GM19328 (cell line): ENCODE data around the gene CACNA1C.

ENCODE experiments used
- ATAC-seq: cut with Tn5 transposase; IDR thresholded peaks from one replicate; pipeline ENCODE4 v1.9.1; 2021; ENCODE audit warnings: mild to moderate bottlenecking, moderate library complexity; ENCODE audit not compliant: unreplicated experiment

Gene CACNA1C

GRCh38 chr12:2606186-2606910 lies 553.6 kb downstream of the CACNA1C start:
- no peak for ATAC-seq

- no peak for ATAC-seq
These were observed 555.3 kb downstream of the CACNA1C start for GRCh38 chr12:2607881-2608607.

DNA sequence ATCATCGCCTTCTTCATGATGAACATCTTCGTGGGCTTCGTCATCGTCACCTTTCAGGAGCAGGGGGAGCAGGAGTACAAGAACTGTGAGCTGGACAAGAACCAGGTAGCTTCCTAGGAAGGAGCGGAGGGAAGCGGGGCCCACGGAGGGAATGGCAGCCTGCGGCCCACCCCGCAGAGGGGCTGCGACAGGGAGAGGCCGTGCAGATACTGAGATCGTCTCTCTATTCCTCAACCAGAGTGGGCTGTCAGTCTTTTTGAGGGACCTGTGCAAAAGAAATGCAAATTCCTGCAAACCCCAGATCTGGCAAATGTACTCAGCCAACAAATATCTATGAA lies 555.8 kb downstream of the CACNA1C start:
- ATAC-seq: no peak

DNA sequence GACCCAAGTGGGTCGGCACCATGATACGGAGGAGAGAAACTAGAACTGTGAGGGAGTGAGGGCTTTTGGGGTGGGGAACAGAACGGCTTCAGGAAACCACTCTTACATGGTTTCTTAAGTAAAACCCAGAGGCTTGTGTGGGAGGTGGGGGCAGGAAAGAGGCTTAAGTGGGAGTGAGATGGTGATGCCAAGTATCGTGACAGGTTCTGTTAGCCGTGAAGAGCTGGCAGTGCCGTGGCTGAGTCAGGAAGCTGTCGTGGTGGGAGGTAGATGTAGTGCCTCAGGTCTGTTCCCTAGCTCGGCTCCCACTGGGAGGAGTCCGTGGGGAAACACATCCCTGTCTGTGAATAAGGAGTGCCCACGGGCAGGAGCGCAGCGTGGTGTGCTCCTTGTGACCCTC lies 556.2 kb downstream of the CACNA1C start:
- no peak for ATAC-seq

- no peak for ATAC-seq
These were observed 557.6 kb downstream of the CACNA1C start for GRCh38 chr12:2610358-2610757.

GRCh38 chr12:2613326-2614073 lies 560.7 kb downstream of the CACNA1C start:
- ATAC-seq: no peak

DNA sequence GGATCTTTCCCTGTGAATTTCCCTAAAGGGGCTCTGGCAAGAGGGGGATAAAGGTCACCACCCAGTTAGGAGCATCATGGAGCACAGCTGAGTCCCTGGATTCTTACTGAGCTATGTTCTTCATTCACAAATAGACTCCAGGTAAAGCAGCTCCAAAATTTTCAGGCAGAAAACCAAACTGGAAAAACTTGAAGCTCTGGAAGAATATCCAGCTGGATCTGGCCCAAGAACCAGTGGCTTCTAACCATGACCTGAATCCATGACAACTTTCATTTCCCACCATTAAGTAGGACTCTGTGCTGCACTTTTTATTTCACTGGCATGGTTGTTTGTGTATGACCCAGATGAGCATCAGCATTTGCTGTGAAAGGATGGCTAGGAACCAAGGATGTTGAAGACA lies 561.6 kb downstream of the CACNA1C start:
- ATAC-seq: no peak

GRCh38 chr12:2615665-2616402 lies 563.0 kb downstream of the CACNA1C start:
- ATAC-seq: no peak

GRCh38 chr12:2616763-2617162 lies 564.0 kb downstream of the CACNA1C start:
- no peak for ATAC-seq

GRCh38 chr12:2617365-2617764 lies 564.6 kb downstream of the CACNA1C start:
- no peak for ATAC-seq

GRCh38 chr12:2618291-2618995 lies 565.7 kb downstream of the CACNA1C start:
- no peak for ATAC-seq

DNA sequence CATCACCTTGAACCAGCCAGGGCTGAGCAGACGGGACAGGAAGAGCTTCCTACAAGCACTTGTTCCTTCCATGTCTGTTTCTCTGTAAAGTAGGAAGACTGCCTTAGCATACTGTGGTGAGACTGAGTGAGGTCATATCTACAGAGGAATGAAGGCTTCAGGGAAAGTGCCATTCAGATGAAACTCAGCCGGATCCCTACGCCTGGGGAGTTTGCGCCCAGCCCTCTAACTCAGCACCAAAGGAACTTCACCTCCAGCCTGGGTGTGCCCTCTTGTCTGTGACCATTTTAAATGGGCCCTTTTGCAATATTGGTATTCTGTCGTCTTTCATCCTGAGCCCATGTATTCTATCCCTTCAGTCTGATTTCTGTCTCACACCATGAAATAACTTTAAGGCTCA lies 566.3 kb downstream of the CACNA1C start:
- no peak for ATAC-seq

GRCh38 chr12:2622460-2622859 lies 569.7 kb downstream of the CACNA1C start:
- no peak for ATAC-seq

DNA sequence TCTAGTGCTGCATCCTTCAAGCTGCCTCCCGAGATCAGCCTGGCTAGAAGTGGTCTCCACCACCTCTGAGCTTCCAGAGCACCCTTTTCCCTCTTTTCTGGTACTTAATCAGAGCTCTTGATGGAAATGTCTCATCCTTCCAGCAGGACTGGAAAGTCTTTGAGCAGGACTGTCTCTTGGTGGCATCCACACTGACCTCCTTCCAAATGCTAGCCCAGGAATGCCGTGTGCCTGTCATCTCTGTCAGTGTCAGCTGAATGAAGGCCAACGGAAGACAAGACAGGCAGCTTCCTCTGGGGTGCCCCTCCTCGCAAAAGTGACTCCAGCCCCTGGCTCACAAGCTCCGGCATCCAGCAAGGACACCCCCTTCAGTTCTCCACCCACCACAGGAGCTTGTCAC lies 570.7 kb downstream of the CACNA1C start:
- ATAC-seq: no peak

GRCh38 chr12:2624543-2625288 lies 571.9 kb downstream of the CACNA1C start:
- no peak for ATAC-seq

DNA sequence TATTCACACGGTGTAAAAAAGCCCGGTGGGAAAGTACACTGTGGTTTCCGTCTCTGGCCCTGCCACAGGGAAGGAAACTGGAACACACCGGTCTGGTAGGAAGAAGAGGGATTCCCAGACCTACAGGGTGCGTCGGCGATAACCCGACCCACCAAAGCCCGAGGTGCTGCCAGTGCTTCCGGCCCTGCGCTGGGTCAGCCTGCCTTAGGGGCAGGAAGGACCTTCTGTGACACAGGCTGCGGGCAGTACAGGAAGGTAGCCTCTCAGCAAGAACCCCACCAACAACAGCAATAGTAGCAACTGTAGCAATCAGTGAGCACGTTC lies 572.5 kb downstream of the CACNA1C start:
- no peak for ATAC-seq

- no peak for ATAC-seq
These were observed 574.5 kb downstream of the CACNA1C start for GRCh38 chr12:2627076-2627834.

- no peak for ATAC-seq
These were observed 575.0 kb downstream of the CACNA1C start for GRCh38 chr12:2627835-2628191.

DNA sequence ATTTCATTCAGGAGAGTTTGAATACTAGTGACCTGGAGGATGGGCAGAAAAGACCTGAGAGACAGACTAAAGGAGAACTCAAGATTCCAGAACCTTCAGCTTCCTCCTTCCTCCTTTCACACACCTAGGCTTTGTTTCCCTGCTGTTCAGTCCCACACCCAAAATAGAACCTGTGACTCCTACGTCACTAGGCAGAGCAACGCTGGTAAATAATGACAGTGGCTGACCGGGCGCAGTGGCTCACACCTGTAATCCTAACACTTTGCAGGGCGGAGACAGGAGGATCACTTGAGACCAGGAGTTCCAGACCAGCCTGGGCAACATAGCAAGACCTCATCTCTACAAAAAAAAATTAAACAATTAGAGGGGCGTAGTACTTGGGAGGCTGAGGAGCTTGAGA lies 575.6 kb downstream of the CACNA1C start:
- no peak for ATAC-seq
